ENCODE data around the gene WDR89.
"Not testable (repeated sequence)": the region's sequence is repeated elsewhere in the genome, so short reads cannot be mapped to it uniquely, and the experiment has no call there.

WDR89 gene

GRCh38 chr14:63594455-63595372, 47.0 kb downstream of the WDR89 start:
- no peak for DNase-seq

- DNase-seq, result not testable (repeated sequence)
These were observed 58.6 kb downstream of the WDR89 start for GRCh38 chr14:63583046-63583445.

GRCh38 chr14:63581491-63581890, 60.2 kb downstream of the WDR89 start:
- no peak for DNase-seq

DNA sequence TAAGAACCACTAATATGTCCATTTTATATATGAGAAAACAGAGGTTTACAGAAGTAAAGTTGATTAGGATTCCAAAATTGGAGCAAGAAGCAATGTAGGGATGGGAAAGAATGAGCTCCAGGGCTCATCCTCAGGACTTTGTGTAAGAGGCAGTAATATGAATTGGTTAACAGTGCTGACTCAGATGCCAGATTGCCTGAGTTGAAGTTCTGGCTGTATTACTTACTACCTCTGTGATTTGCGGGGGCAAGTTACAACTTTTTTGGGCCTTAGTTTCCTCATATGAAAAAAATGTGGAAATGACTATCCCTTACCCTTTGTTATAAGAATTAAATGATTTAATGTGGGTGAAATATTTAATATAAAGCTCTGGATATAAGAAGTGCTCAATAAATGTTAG, 63.4 kb downstream of the WDR89 start:
- no peak for DNase-seq

DNA sequence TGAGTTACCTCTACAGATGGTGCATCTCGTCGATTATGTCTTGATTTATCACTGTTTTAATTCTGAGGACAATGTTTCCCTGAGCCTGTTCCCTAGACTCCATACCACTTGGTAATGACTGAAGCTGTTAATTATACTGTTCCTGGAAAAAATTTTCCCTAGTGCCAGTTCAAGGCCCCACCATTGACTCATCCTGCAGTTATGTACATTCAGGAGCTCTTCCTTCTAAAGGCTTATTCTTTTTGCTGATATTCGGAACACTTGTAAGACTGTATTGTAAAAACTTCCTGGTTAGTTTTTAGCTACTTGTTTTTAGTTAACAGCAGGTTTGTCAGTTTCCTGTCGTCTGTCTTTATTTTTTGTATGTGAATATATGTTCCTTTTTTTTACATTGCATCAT, 68.1 kb downstream of the WDR89 start:
- no peak for DNase-seq

- DNase-seq, result no peak
These were observed 76.2 kb downstream of the WDR89 start for GRCh38 chr14:63565448-63565847.

- DNase-seq, result no peak
These were observed 77.4 kb downstream of the WDR89 start for GRCh38 chr14:63564318-63564717.

DNA sequence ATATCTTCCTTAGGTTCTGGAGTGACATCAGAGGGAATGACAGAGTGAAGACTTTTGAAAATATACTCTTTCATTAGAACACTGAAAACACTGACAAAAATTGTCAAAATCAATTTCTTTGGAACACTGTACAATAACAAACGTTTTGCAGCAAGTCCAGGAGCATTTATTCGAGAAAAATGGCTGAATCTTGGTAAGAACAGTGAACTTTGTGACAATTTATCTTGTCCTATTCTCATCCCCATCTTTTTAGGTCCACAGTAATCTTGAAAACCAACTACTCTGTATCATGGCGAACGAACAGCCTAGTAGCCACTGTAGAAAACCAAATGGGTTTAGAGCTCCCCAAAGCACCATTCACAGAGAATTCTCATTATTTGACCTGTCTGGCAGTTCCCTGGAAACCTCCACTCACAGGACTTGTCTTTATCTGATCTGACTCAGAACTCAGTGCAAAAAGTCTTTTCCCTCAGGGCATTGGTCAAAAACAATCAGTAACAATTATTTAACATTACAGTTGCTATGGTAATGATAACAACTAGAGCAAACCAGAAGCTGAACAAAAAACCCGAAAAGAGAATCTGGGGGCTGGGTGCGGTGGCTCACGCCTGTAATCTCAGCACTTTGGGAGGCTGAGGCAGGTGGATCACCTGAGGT, 78.2 kb downstream of the WDR89 start:
- DNase-seq, result no peak

DNA sequence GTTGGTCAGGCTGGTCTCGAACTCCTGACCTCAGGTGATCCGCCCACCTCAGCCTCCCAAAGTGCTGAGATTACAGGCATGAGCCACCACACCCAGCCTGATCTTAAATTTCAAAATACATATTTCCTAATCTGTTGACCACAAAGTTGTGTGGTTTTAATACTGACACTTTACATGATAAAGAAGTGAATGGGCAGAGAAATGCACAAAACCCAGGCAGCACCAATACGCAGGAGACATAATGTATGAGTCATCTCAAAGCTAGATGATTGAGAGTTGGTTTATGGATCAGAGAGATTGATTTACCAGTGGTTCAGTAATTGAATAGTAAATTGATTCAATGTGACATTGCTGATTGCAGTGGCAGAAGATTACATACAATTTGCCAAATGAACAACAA, 79.3 kb downstream of the WDR89 start:
- no peak for DNase-seq

DNA sequence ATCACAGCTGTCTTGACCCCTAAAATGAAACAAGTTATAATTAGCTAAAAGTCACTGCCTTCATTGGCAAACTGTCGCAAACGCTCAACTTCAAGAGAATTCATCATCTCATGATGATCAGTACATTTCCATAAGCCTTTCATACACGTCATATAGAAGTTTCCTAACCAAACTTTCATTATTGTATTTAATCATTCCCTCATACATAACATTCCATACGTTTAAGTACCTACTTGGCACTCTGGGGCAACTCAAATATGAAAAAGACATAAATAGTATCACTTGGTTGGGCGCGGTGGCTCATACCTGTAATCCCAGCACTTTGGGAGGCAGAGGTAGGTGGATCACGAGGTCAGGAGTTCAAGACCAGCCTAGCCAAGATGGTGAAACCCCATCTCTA, 86.1 kb downstream of the WDR89 start:
- DNase-seq, result no peak

DNA sequence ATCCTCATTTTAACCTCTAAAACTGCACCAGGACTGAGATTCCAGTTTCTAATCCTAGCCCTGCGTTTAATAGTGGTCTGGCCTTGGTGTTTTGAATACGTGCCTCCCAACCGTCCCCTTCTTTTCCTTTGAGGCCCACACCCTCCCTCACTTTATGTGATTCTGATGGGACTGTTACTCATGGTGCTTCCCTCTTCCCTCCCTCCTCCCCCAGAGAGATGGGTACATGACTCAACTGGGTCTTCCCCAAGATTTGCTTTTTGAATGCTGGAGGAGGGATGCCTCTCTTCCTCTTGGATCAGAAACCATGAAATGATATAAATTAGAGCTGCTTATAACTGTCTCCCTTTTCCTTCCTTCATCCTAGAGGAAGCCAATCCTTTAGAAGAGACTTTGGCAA, 90.3 kb downstream of the WDR89 start:
- DNase-seq, result no peak

DNA sequence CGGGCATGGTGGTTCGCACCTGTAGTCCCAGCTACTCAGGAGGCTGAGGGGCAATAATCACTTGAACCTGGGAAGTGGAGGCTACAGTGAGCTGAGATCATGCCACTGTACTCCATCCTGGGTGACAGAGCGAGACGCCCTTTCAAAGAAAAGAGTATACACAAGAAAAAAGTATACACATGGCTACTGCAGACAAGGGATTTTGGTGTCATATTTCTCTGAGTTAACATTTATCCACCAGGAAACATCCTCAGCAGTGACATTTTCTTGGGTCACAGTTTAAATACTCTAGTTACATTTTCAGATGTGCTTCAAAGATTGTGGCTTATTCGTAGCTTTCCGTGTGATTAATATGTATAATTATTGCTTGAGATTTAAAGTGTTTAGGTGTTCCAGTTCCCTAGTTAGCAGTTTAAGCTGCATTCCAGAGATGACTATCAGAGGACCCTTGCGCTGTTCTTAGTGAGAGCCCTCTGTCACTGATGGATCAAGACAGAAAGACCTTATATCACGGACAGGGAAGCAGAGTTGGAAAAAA, 93.8 kb downstream of the WDR89 start:
- peak; percentile 4 for DNase-seq

Data from activated CD8-positive, alpha-beta memory T cell treated with anti-CD3 and anti-CD28 coated beads, Interleukin-2, amount 50 U/mL, for 48 hours (primary cell).